HepG2 (cell line): Measurements from ENCODE around the gene XPO5. TPM values are rescaled to one million over a fixed set of nuclear protein-coding genes. Genes with fewer than 3 reads are reported as not detected.

ENCODE experiments used
- CCDC6 ChIP-seq: sonication (generic); formaldehyde crosslinking; IDR thresholded peaks from 2 replicates; pipeline ENCODE4 v1.8.1; 2022; ENCODE audit warnings: mild to moderate bottlenecking, missing genetic modification reagents, moderate library complexity
- JDP2 ChIP-seq: sonication (generic); formaldehyde crosslinking; IDR thresholded peaks from 2 replicates; pipeline ENCODE4 v1.8.1; 2022; ENCODE audit warnings: missing genetic modification reagents, borderline replicate concordance
- KDM6A ChIP-seq: IDR thresholded peaks from 2 replicates; pipeline ENCODE4 v1.6.1; 2016; ENCODE audit warnings: low read depth
- KLF12 ChIP-seq: sonication (generic); formaldehyde crosslinking; IDR thresholded peaks from 2 replicates; pipeline ENCODE4 v1.4.0; 2020; ENCODE audit warnings: missing genetic modification reagents, borderline replicate concordance
- KMT2B ChIP-seq: IDR thresholded peaks from 2 replicates; pipeline ENCODE4 v1.6.1; 2016; ENCODE audit warnings: missing genetic modification reagents, missing compliant biosample characterization
- NFYB ChIP-seq: sonication (generic); formaldehyde crosslinking; IDR thresholded peaks from 2 replicates; pipeline ENCODE4 v1.4.0; 2020; ENCODE audit warnings: missing genetic modification reagents
- SSRP1 ChIP-seq: IDR thresholded peaks from 2 replicates; pipeline ENCODE4 v1.6.1; 2016; ENCODE audit warnings: control low read depth
- TCF7 ChIP-seq: sonication (generic); IDR thresholded peaks from 2 replicates; pipeline ENCODE4 v1.6.1; 2016; ENCODE audit warnings: antibody characterized with exemption, low read depth
- YY1 ChIP-seq: IDR thresholded peaks from 2 replicates; pipeline ENCODE4 v1.6.1; 2011; ENCODE audit warnings: low read length, low read depth, moderate library complexity, mild to moderate bottlenecking; ENCODE audit not compliant: insufficient read depth, insufficient replicate concordance
- ZFP36L1 ChIP-seq: sonication (generic); formaldehyde crosslinking; IDR thresholded peaks from 2 replicates; pipeline ENCODE4 v1.8.0; 2022; ENCODE audit warnings: mild to moderate bottlenecking, missing genetic modification reagents, moderate library complexity
- ZNF383 ChIP-seq: sonication (generic); formaldehyde crosslinking; IDR thresholded peaks from 2 replicates; pipeline ENCODE4 v1.4.0; 2020; ENCODE audit warnings: missing genetic modification reagents, mild to moderate bottlenecking, borderline replicate concordance
- ZNF589 ChIP-seq: sonication (generic); formaldehyde crosslinking; conservative IDR thresholded peaks from 2 replicates; pipeline ENCODE4 v1.8.0; 2022; ENCODE audit warnings: mild to moderate bottlenecking, moderate library complexity, missing genetic modification reagents
- polyA plus RNA-seq, 8 experiments: library from polyadenylated mRNA; depleted of rRNA in 3 of 8; stranded (reverse) in 7 of 8; unstranded in 1 of 8; fragments of >200 nt; fragmentation: Illumina TruSeq in 4 of 8; extraction: Trizol in 4 of 8; gene quantifications; 2 replicates each; pipeline versions ENCODE4 v1.2.1 to v1.2.3, GENCODE V29; 2011 to 2016; ENCODE audit warnings: low read depth in 4 of 8, missing spikeins in 1 of 8, mixed read lengths in 1 of 8; ENCODE audit not compliant: insufficient read depth in 1 of 8
- total RNA-seq, 5 experiments: library from RNA; depleted of rRNA; stranded (reverse); fragments of >200 nt; fragmentation: Illumina TruSeq; extraction: Trizol; gene quantifications; 2 replicates each; pipeline ENCODE4 v1.2.3, GENCODE V29; 2016; ENCODE audit warnings: low read depth in 1 of 5
- TF ChIP-seq, protein P1 (sequence below): sonication (generic); formaldehyde crosslinking; IDR thresholded peaks from 2 replicates; pipeline ENCODE4 v1.4.0; 2020; ENCODE audit warnings: mild to moderate bottlenecking, missing genetic modification reagents
- TF ChIP-seq, protein P2 (sequence below): sonication (generic); formaldehyde crosslinking; conservative IDR thresholded peaks from 2 replicates; pipeline ENCODE4 v1.4.0; 2020; ENCODE audit warnings: missing genetic modification reagents
- TF ChIP-seq, protein P3 (sequence below): sonication (generic); formaldehyde crosslinking; IDR thresholded peaks from 2 replicates; pipeline ENCODE4 v1.8.1; 2023; ENCODE audit warnings: mild to moderate bottlenecking, inconsistent platforms, moderate library complexity, missing genetic modification reagents, borderline replicate concordance
- TF ChIP-seq, protein P4 (sequence below): sonication (generic); formaldehyde crosslinking; IDR thresholded peaks from 2 replicates; pipeline ENCODE4 v1.4.0; 2020; ENCODE audit warnings: mild to moderate bottlenecking, missing genetic modification reagents
- TF ChIP-seq, protein P5 (sequence below): sonication (generic); formaldehyde crosslinking; IDR thresholded peaks from 2 replicates; pipeline ENCODE4 v1.4.0; 2020; ENCODE audit warnings: missing genetic modification reagents, mild to moderate bottlenecking, borderline replicate concordance
- TF ChIP-seq, protein P6 (sequence below): IDR thresholded peaks from 2 replicates; pipeline ENCODE4 v1.6.1; 2016; ENCODE audit warnings: missing biosample characterization, missing genetic modification reagents, low read depth

The XPO5 gene
- total and polyA plus RNA-seq, 2 of the 13 experiments (the other 11 are each of a cell fraction or from before 2014, with no cell fraction given), result 52.2 to 68.0 TPM

DNA sequence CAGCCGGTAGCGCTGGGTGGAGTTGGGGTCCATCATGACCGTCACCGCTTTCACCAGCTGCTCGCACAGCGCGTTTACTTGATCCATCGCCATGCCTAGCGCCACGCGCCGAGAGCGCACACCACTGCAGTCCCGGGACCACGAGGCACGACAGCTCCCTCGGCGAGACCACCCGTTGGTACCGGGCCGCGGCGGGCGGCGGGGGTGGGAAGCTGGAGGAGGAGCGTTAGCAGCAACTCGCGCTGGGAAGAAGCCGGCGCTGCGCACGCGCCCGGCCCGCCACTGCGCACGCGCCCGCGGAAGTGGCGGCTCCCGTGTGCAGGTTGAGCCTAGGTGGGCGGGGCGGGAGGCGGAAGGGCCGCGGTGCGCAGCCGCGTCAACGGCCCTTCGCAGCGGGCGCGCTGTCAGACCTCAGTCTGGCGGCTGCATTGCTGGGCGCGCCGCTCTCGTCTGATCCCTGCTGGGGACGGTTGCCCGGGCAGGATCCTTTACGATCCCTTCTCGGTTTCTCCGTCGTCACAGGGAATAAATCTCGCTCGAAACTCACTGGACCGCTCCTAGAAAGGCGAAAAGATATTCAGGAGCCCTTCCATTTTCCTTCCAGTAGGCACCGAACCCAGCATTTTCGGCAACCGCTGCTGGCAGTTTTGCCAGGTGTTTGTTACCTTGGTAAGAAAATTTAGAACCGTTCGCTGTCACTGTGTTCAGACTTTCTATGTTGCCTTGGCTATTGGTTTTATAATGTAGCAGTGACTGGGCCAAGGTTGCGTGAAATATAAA is at the start of gene XPO5, which contains the start of gene POLH (continued):
- TF ChIP-seq, protein P1, sequence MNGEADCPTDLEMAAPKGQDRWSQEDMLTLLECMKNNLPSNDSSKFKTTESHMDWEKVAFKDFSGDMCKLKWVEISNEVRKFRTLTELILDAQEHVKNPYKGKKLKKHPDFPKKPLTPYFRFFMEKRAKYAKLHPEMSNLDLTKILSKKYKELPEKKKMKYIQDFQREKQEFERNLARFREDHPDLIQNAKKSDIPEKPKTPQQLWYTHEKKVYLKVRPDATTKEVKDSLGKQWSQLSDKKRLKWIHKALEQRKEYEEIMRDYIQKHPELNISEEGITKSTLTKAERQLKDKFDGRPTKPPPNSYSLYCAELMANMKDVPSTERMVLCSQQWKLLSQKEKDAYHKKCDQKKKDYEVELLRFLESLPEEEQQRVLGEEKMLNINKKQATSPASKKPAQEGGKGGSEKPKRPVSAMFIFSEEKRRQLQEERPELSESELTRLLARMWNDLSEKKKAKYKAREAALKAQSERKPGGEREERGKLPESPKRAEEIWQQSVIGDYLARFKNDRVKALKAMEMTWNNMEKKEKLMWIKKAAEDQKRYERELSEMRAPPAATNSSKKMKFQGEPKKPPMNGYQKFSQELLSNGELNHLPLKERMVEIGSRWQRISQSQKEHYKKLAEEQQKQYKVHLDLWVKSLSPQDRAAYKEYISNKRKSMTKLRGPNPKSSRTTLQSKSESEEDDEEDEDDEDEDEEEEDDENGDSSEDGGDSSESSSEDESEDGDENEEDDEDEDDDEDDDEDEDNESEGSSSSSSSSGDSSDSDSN (CRISPR knock-in tag), result peak; percentile 91
- TF ChIP-seq YY1 (peak; percentile 69), TCF7 (no peak), SSRP1 (CRISPR knock-in tag) (peak; percentile 91), ZNF383 (CRISPR knock-in tag) (peak; percentile 93), KDM6A (no peak), ZNF589 (CRISPR knock-in tag) (peak; percentile 96), CCDC6 (CRISPR knock-in tag) (peak; percentile 48), KMT2B (CRISPR knock-in tag) (peak; percentile 81), JDP2 (0 out of 2 replicates have a peak, but pooled peaks have one; percentile 51), KLF12 (CRISPR knock-in tag) (peak; percentile 95), NFYB (CRISPR knock-in tag) (no peak), ZFP36L1 (no peak; the same call in 1 of the 2 replicates)
- TF ChIP-seq, protein P2, sequence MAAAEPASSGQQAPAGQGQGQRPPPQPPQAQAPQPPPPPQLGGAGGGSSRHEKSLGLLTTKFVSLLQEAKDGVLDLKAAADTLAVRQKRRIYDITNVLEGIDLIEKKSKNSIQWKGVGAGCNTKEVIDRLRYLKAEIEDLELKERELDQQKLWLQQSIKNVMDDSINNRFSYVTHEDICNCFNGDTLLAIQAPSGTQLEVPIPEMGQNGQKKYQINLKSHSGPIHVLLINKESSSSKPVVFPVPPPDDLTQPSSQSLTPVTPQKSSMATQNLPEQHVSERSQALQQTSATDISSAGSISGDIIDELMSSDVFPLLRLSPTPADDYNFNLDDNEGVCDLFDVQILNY, result peak; percentile 57; the same call in 1 of the 2 replicates
- TF ChIP-seq, protein P3, sequence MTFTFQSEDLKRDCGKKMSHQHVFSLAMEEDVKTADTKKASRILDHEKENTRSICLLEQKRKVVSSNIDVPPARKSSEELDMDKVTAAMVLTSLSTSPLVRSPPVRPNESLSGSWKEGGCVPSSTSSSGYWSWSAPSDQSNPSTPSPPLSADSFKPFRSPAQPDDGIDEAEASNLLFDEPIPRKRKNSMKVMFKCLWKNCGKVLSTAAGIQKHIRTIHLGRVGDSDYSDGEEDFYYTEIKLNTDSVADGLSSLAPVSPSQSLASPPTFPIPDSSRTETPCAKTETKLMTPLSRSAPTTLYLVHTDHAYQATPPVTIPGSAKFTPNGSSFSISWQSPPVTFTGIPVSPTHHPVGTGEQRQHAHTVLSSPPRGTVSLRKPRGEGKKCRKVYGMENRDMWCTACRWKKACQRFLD (CRISPR knock-in tag), result peak; percentile 98
- TF ChIP-seq, protein P4, sequence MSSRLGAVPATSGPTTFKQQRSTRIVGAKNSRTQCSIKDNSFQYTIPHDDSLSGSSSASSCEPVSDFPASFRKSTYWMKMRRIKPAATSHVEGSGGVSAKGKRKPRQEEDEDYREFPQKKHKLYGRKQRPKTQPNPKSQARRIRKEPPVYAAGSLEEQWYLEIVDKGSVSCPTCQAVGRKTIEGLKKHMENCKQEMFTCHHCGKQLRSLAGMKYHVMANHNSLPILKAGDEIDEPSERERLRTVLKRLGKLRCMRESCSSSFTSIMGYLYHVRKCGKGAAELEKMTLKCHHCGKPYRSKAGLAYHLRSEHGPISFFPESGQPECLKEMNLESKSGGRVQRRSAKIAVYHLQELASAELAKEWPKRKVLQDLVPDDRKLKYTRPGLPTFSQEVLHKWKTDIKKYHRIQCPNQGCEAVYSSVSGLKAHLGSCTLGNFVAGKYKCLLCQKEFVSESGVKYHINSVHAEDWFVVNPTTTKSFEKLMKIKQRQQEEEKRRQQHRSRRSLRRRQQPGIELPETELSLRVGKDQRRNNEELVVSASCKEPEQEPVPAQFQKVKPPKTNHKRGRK (CRISPR knock-in tag), result no peak
- TF ChIP-seq, protein P5, sequence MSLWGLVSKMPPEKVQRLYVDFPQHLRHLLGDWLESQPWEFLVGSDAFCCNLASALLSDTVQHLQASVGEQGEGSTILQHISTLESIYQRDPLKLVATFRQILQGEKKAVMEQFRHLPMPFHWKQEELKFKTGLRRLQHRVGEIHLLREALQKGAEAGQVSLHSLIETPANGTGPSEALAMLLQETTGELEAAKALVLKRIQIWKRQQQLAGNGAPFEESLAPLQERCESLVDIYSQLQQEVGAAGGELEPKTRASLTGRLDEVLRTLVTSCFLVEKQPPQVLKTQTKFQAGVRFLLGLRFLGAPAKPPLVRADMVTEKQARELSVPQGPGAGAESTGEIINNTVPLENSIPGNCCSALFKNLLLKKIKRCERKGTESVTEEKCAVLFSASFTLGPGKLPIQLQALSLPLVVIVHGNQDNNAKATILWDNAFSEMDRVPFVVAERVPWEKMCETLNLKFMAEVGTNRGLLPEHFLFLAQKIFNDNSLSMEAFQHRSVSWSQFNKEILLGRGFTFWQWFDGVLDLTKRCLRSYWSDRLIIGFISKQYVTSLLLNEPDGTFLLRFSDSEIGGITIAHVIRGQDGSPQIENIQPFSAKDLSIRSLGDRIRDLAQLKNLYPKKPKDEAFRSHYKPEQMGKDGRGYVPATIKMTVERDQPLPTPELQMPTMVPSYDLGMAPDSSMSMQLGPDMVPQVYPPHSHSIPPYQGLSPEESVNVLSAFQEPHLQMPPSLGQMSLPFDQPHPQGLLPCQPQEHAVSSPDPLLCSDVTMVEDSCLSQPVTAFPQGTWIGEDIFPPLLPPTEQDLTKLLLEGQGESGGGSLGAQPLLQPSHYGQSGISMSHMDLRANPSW (CRISPR knock-in tag), result no peak; the same call in 1 of the 2 replicates
- TF ChIP-seq, protein P6, sequence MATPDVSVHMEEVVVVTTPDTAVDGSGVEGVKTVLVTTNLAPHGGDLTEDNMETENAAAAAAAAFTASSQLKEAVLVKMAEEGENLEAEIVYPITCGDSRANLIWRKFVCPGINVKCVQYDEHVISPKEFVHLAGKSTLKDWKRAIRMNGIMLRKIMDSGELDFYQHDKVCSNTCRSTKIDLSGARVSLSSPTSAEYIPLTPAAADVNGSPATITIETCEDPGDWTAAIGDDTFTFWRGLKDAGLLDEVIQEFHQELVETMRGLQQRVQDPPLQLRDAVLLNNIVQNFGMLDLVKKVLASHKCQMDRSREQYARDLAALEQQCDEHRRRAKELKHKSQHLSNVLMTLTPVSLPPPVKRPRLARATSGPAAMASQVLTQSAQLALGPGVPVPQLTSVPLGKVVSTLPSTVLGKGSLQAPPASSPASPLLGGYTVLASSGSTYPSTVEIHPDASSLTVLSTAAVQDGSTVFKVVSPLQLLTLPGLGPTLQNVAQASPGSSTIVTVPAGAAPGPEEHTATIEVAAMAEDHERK (CRISPR knock-in tag), result peak; percentile 33; the same call in 1 of the 2 replicates
